HepG2 (cell line): ENCODE measurements around the gene APOA1. TPM values are rescaled to one million over a fixed set of nuclear protein-coding genes. Genes with fewer than 3 reads are reported as not detected.

Source experiments
- AHR ChIP-seq: IDR thresholded peaks from 2 replicates; pipeline ENCODE4 v1.6.1; 2018; ENCODE audit warnings: missing genetic modification reagents, missing compliant biosample characterization
- ELF3 ChIP-seq: IDR thresholded peaks from 2 replicates; pipeline ENCODE4 v1.6.1; 2016; ENCODE audit warnings: missing genetic modification reagents, missing compliant biosample characterization
- FOXC1 ChIP-seq: sonication (generic); formaldehyde crosslinking; IDR thresholded peaks from 2 replicates; pipeline ENCODE4 v1.8.0; 2022; ENCODE audit warnings: mild to moderate bottlenecking, missing genetic modification reagents, borderline replicate concordance
- HDAC2 ChIP-seq: sonication (generic); formaldehyde crosslinking; IDR thresholded peaks from 2 replicates; pipeline ENCODE4 v1.4.0; 2020; ENCODE audit warnings: missing genetic modification reagents
- HOXA7 ChIP-seq: sonication (generic); formaldehyde crosslinking; IDR thresholded peaks from 2 replicates; pipeline ENCODE4 v1.8.1; 2022; ENCODE audit warnings: mild to moderate bottlenecking, missing genetic modification reagents, moderate library complexity
- KDM5A ChIP-seq: fragments of 200-600 bp; sonication (generic); IDR thresholded peaks from 2 replicates; pipeline ENCODE4 v1.7.0; 2018; ENCODE audit warnings: antibody characterized with exemption, mild to moderate bottlenecking, low read length, borderline replicate concordance
- LBX2 ChIP-seq: sonication (generic); formaldehyde crosslinking; IDR thresholded peaks from 2 replicates; pipeline ENCODE4 v1.5.0; 2020; ENCODE audit warnings: missing genetic modification reagents, mild to moderate bottlenecking, borderline replicate concordance
- LCORL ChIP-seq, 2 experiments: fragments of 450-650 bp in 1 of 2; sonication (generic) in 1 of 2; formaldehyde crosslinking in 1 of 2; IDR thresholded peaks; 2 replicates each; pipeline versions ENCODE4 v1.5.0 to v1.6.1; 2017 to 2020; ENCODE audit warnings: antibody characterized with exemption in 1 of 2, missing genetic modification reagents in 1 of 2
- NFRKB ChIP-seq: fragments of 450-650 bp; IDR thresholded peaks from 2 replicates; pipeline ENCODE4 v1.6.1; 2017
- PTBP1 ChIP-seq: fragments of 200-400 bp; formaldehyde crosslinking; IDR thresholded peaks from 2 replicates; pipeline ENCODE4 v1.6.1; 2018; ENCODE audit warnings: low read length, low read depth; ENCODE audit not compliant: poor library complexity, severe bottlenecking
- REXO4 ChIP-seq: sonication (generic); formaldehyde crosslinking; IDR thresholded peaks from 2 replicates; pipeline ENCODE4 v1.8.0; 2022; ENCODE audit warnings: missing genetic modification reagents, mild to moderate bottlenecking, borderline replicate concordance
- SP4 ChIP-seq: sonication (generic); formaldehyde crosslinking; IDR thresholded peaks from 2 replicates; pipeline ENCODE4 v1.8.1; 2023; ENCODE audit warnings: mild to moderate bottlenecking, missing genetic modification reagents
- THYN1 ChIP-seq: sonication (generic); formaldehyde crosslinking; IDR thresholded peaks from 2 replicates; pipeline ENCODE4 v1.8.1; 2023; ENCODE audit warnings: low read depth, mild to moderate bottlenecking, moderate library complexity, missing genetic modification reagents, borderline replicate concordance
- TRIM24 ChIP-seq: sonication (generic); formaldehyde crosslinking; IDR thresholded peaks from 2 replicates; pipeline ENCODE4 v1.8.0; 2022; ENCODE audit warnings: mild to moderate bottlenecking, missing genetic modification reagents
- ZBTB14 ChIP-seq: sonication (generic); formaldehyde crosslinking; IDR thresholded peaks from 2 replicates; pipeline ENCODE4 v1.4.0; 2020; ENCODE audit warnings: missing genetic modification reagents
- ZBTB42 ChIP-seq: sonication (generic); formaldehyde crosslinking; IDR thresholded peaks from 2 replicates; pipeline ENCODE4 v1.5.0; 2020; ENCODE audit warnings: mild to moderate bottlenecking, missing genetic modification reagents
- ZFP36L2 ChIP-seq: sonication (generic); formaldehyde crosslinking; IDR thresholded peaks from 2 replicates; pipeline ENCODE4 v1.4.0; 2020; ENCODE audit warnings: missing genetic modification reagents
- ZFP90 ChIP-seq: sonication (generic); formaldehyde crosslinking; IDR thresholded peaks from 2 replicates; pipeline ENCODE4 v1.8.0; 2022; ENCODE audit warnings: missing genetic modification reagents, mild to moderate bottlenecking, inconsistent platforms, borderline replicate concordance
- ZNF446 ChIP-seq: sonication (generic); formaldehyde crosslinking; IDR thresholded peaks from 2 replicates; pipeline ENCODE4 v1.5.0; 2020; ENCODE audit warnings: mild to moderate bottlenecking, missing genetic modification reagents
- ZNF496 ChIP-seq: sonication (generic); formaldehyde crosslinking; IDR thresholded peaks from 2 replicates; pipeline ENCODE4 v1.8.1; 2023; ENCODE audit warnings: mild to moderate bottlenecking, moderate library complexity, missing genetic modification reagents; ENCODE audit not compliant: insufficient replicate concordance
- ZNF616 ChIP-seq: sonication (generic); formaldehyde crosslinking; IDR thresholded peaks from 2 replicates; pipeline ENCODE4 v1.5.0; 2020; ENCODE audit warnings: low read depth, mild to moderate bottlenecking, missing genetic modification reagents
- polyA plus RNA-seq, 8 experiments: library from polyadenylated mRNA; depleted of rRNA in 3 of 8; stranded (reverse) in 7 of 8; unstranded in 1 of 8; fragments of >200 nt; fragmentation: Illumina TruSeq in 4 of 8; extraction: Trizol in 4 of 8; gene quantifications; 2 replicates each; pipeline versions ENCODE4 v1.2.1 to v1.2.3, GENCODE V29; 2011 to 2016; ENCODE audit warnings: low read depth in 4 of 8, missing spikeins in 1 of 8, mixed read lengths in 1 of 8; ENCODE audit not compliant: insufficient read depth in 1 of 8
- total RNA-seq, 5 experiments: library from RNA; depleted of rRNA; stranded (reverse); fragments of >200 nt; fragmentation: Illumina TruSeq; extraction: Trizol; gene quantifications; 2 replicates each; pipeline ENCODE4 v1.2.3, GENCODE V29; 2016; ENCODE audit warnings: low read depth in 1 of 5
- TF ChIP-seq, protein P1 (sequence below): sonication (generic); formaldehyde crosslinking; IDR thresholded peaks from 2 replicates; pipeline ENCODE4 v1.8.0; 2022; ENCODE audit warnings: mild to moderate bottlenecking, missing genetic modification reagents, borderline replicate concordance
- TF ChIP-seq, protein P2 (sequence below): sonication (generic); formaldehyde crosslinking; IDR thresholded peaks from 2 replicates; pipeline ENCODE4 v1.8.0; 2022; ENCODE audit warnings: low read depth, missing genetic modification reagents
- TF ChIP-seq, protein P3 (sequence below): sonication (generic); formaldehyde crosslinking; IDR thresholded peaks from 2 replicates; pipeline ENCODE4 v1.5.0; 2020; ENCODE audit warnings: missing genetic modification reagents

APOA1 gene
- total and polyA plus RNA-seq, 2 of the 13 experiments (the other 11 are each of a cell fraction or from before 2014, with no cell fraction given), result 1,973 to 5,485 TPM

GRCh38 chr11:116826751-116827431 is 10.5 kb downstream of the APOA1 start (continued):
- TF ChIP-seq, protein P1, sequence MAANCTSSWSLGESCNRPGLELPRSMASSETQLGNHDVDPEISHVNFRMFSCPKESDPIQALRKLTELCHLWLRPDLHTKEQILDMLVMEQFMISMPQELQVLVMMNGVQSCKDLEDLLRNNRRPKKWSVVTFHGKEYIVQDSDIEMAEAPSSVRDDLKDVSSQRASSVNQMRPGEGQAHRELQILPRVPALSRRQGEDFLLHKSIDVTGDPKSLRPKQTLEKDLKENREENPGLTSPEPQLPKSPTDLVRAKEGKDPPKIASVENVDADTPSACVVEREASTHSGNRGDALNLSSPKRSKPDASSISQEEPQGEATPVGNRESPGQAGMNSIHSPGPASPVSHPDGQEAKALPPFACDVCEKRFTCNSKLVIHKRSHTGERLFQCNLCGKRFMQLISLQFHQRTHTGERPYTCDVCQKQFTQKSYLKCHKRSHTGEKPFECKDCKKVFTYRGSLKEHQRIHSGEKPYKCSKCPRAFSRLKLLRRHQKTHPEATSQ (CRISPR knock-in tag), result 0 out of 2 replicates have a peak, but pooled peaks have one; percentile 4
- TF ChIP-seq ZBTB14 (CRISPR knock-in tag), result no peak; the same call in 1 of the 2 replicates
- TF ChIP-seq, protein P2, sequence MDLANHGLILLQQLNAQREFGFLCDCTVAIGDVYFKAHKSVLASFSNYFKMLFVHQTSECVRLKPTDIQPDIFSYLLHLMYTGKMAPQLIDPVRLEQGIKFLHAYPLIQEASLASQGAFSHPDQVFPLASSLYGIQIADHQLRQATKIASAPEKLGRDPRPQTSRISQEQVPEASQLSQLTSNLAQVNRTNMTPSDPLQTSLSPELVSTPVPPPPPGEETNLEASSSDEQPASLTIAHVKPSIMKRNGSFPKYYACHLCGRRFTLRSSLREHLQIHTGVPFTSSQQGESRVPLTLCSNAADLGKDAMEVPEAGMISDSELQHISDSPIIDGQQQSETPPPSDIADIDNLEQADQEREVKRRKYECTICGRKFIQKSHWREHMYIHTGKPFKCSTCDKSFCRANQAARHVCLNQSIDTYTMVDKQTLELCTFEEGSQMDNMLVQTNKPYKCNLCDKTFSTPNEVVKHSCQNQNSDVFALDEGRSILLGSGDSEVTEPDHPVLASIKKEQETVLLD (CRISPR knock-in tag), result no peak
- no peak for TF ChIP-seq THYN1 (CRISPR knock-in tag)
- TF ChIP-seq LCORL (IDR thresholded peaks at IDR 0.05), result no peak
- peak; percentile 87 for TF ChIP-seq LCORL (CRISPR knock-in tag; IDR thresholded peaks at IDR 0.05)
- no peak for TF ChIP-seq KDM5A
- no peak; the same call in 1 of the 2 replicates for TF ChIP-seq ZBTB42 (CRISPR knock-in tag)
- TF ChIP-seq TRIM24 (CRISPR knock-in tag), result no peak
- peak; percentile 97 for TF ChIP-seq HDAC2 (CRISPR knock-in tag)
- TF ChIP-seq ZNF496 (CRISPR knock-in tag), result no peak
- no peak for TF ChIP-seq LBX2 (CRISPR knock-in tag)
- 0 out of 2 replicates have a peak, but pooled peaks have one; percentile 34 for TF ChIP-seq ZNF616 (CRISPR knock-in tag)
- TF ChIP-seq PTBP1, result no peak
- no peak for TF ChIP-seq NFRKB
- no peak for TF ChIP-seq HOXA7 (CRISPR knock-in tag)
- no peak; the same call in 1 of the 2 replicates for TF ChIP-seq ZFP90
- TF ChIP-seq ELF3 (CRISPR knock-in tag), result peak; percentile 94
- TF ChIP-seq FOXC1 (CRISPR knock-in tag), result peak; percentile 89
- TF ChIP-seq, protein P3, sequence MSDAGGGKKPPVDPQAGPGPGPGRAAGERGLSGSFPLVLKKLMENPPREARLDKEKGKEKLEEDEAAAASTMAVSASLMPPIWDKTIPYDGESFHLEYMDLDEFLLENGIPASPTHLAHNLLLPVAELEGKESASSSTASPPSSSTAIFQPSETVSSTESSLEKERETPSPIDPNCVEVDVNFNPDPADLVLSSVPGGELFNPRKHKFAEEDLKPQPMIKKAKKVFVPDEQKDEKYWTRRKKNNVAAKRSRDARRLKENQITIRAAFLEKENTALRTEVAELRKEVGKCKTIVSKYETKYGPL (CRISPR knock-in tag), result no peak
- TF ChIP-seq SP4 (CRISPR knock-in tag), result peak; percentile 56; the same call in 1 of the 2 replicates
- no peak for TF ChIP-seq REXO4
- TF ChIP-seq ZNF446 (CRISPR knock-in tag), result no peak; the same call in 1 of the 2 replicates
- no peak; the same call in 1 of the 2 replicates for TF ChIP-seq AHR
- TF ChIP-seq ZFP36L2 (CRISPR knock-in tag), result no peak
